Pancreas (tissue), 10 donors: ENCODE data around the gene METTL1. TPM values are rescaled to one million over a fixed set of nuclear protein-coding genes. Genes with fewer than 3 reads are reported as not detected.

Experiments
- ATAC-seq, 4 donors: fragments of 200-7000 bp; cut with Tn5 transposase; one replicate each; pipeline versions ENCODE4 v1.8.0 to v1.9.1; 2020; ENCODE audit warnings: mild to moderate bottlenecking in 4 of 4, moderate library complexity in 4 of 4
- DNase-seq, 6 donors: peaks; one replicate each; pipeline ENCODE4 v3.0.0-alpha.2; 2020
- FAIRE-seq: peaks from 2 replicates; lab custom pipeline; 2012; peaks lifted over from hg19 to GRCh38; lab: Jason Lieb, UNC
- H3K27ac ChIP-seq, 4 donors: fragments of 200-600 bp; sonication (generic); 1 replicate in 3 of 4; 2 replicates in 1 of 4; pipeline versions ENCODE4 v1.5.0 to v1.8.0; 2020
- H3K27me3 ChIP-seq, 4 donors: fragments of 200-600 bp; one replicate each; pipeline ENCODE4 v1.8.0; 2021
- H3K36me3 ChIP-seq, 3 donors: fragments of 200-600 bp; sonication (generic) in 1 of 3; one replicate each; pipeline versions ENCODE4 v1.5.0 to v1.8.0; 2020 to 2021
- H3K4me1 ChIP-seq, 3 donors: fragments of 200-600 bp; one replicate each; pipeline ENCODE4 v1.8.0; 2021
- H3K4me3 ChIP-seq, 4 donors: fragments of 200-600 bp; sonication (generic) in 2 of 4; one replicate each; pipeline versions ENCODE4 v1.5.0 to v1.8.0; 2020 to 2021
- H3K9me3 ChIP-seq, 4 donors: fragments of 200-600 bp; one replicate each; pipeline ENCODE4 v1.8.0; 2021
- CTCF ChIP-seq, 4 donors: fragments of 200-600 bp; sonication (generic) in 3 of 4; IDR thresholded peaks; one replicate each; pipeline versions ENCODE4 v1.5.0 to v1.8.0; 2021; ENCODE audit warnings: antibody characterized with exemption in 4 of 4
- WGBS, 2 donors: extraction: QIAGEN DNeasy Blood & Tissue Kit; methylation state at CpG; one replicate each; pipeline ENCODE4 v1.1.7; 2013; 5-methylcytosine and 5-hydroxymethylcytosine counted together
- intact Hi-C, 3 donors: fragments of 100-400 bp; cut with DNase I; formaldehyde crosslinking; loops; one replicate each; pipeline versions ENCODE4 v1.11.1 to v1.14.2; 2022
- polyA plus RNA-seq, 2 donors: library from polyadenylated mRNA; stranded (reverse); fragments of 200-250 nt; gene quantifications; one replicate each; pipeline ENCODE4 v1.2.3, GENCODE V29; 2013
- total RNA-seq, 6 donors: library from RNA; stranded (reverse); fragmentation: NEBNext Ultra II Directional in 4 of 6; extraction: Animal tissue kit (Norgen Biotek cat#: 25700) in 4 of 6; gene quantifications; one replicate each; pipeline versions ENCODE4 v1.2.1 to v1.2.4, GENCODE V29; 2021 to 2023
- donor health status: healthy with polysubstance abuse.
- donor health status: DM: no; HTN: no; CAD: no; lungs with moderate emphysema.
- donor health status: DM: no; HTN: no; CAD: no.
- donor health status: control.
- donor health status: control.
- donor health status: Bipolar disorder and iron deficiency.
- donor health status: DM: yes; HTN: yes; CAD: no.
- donor health status: DM: no; HTN: no; CAD: no.
- donor health status: DM: no; HTN: no; CAD: no.
- donor health status: DM: yes; HTN: yes; CAD: no.

METTL1 gene
- total and polyA plus RNA-seq, 8 donors = 11.5 to 55.9 (median 23.0) TPM

GRCh38 chr12:57806677-57807076, 34.8 kb upstream of the METTL1 start:
- FAIRE-seq = no peak

GRCh38 chr12:57803319-57803893, 31.5 kb upstream of the METTL1 start:
- intact Hi-C loops = loop anchor here in 1 of 3 donors (10.0 kb wide), 1 partner anchor 101 kb away; no protein-coding TSS in a partner anchor
- Histone ChIP-seq H3K27me3 (no peaks in the 10 kb centered on the region), H3K4me1 (no peaks in the 10 kb centered on the region), H3K4me3 (no peak overlapping the region), H3K36me3 (peaks cover 0 to 59% (median 5%) of the 10 kb centered on the region in 3 donors), H3K27ac (no peak overlapping the region), H3K9me3 (no peaks in the 10 kb centered on the region)
- 39 to 42% methylated on average over 9 of the region's 9 CpGs for WGBS, 2 donors
- FAIRE-seq (no peak), DNase-seq (peak; percentile 37 to 78 (median 57)), ATAC-seq (peak; percentile 60 to 98 (median 92))
- TF ChIP-seq CTCF (IDR thresholded peaks at IDR 0.05) = peak; percentile 43 to 59 (median 54)

More at GRCh38 chr12:57806677-57807076, 34.8 kb upstream of the METTL1 start:
- DNase-seq (no peak), ATAC-seq (no peak)
- no peak overlapping the region for H3K27ac ChIP-seq
- TF ChIP-seq CTCF (IDR thresholded peaks at IDR 0.05) = no peak
- intact Hi-C loops = loop anchor here in 1 of 3 donors (10.0 kb wide), 1 partner anchor 98 kb away; no protein-coding TSS in a partner anchor
- peaks cover 0 to 65% (median 9%) of the 10 kb centered on the region in 3 donors for H3K36me3 ChIP-seq
- no peaks in the 10 kb centered on the region for H3K4me1 ChIP-seq
- 96% methylated on average over 3 of the region's 3 CpGs for WGBS, 2 donors
- H3K4me3 ChIP-seq = no peak overlapping the region
- no peaks in the 10 kb centered on the region for H3K9me3 ChIP-seq
- no peaks in the 10 kb centered on the region for H3K27me3 ChIP-seq

GRCh38 chr12:57802607-57803006, 30.7 kb upstream of the METTL1 start:
- TF ChIP-seq CTCF (IDR thresholded peaks at IDR 0.05) = no peak
- H3K4me1 ChIP-seq = no peaks in the 10 kb centered on the region
- no peak for ATAC-seq
- H3K27ac ChIP-seq = no peak overlapping the region
- no peak for FAIRE-seq
- H3K27me3 ChIP-seq = no peaks in the 10 kb centered on the region
- H3K9me3 ChIP-seq = no peaks in the 10 kb centered on the region
- H3K4me3 ChIP-seq = no peak overlapping the region
- intact Hi-C loops = loop anchor here in 1 of 3 donors (10.0 kb wide), 1 partner anchor 102 kb away; no protein-coding TSS in a partner anchor
- no peak for DNase-seq
- H3K36me3 ChIP-seq = peaks cover 0 to 54% (median 5%) of the 10 kb centered on the region in 3 donors
- WGBS, 2 donors = 88 to 89% methylated on average over 1 of the region's 1 CpG

GRCh38 chr12:57800965-57801364, 29.1 kb upstream of the METTL1 start:
- 92 to 99% methylated on average over 3 of the region's 3 CpGs for WGBS, 2 donors
- Histone ChIP-seq H3K4me3 (no peak overlapping the region), H3K27me3 (no peaks in the 10 kb centered on the region), H3K4me1 (no peaks in the 10 kb centered on the region), H3K9me3 (no peaks in the 10 kb centered on the region), H3K36me3 (peaks cover 0 to 55% (median 2%) of the 10 kb centered on the region in 3 donors), H3K27ac (no peak overlapping the region)
- ATAC-seq (no peak), FAIRE-seq (no peak), DNase-seq (no peak)
- intact Hi-C loops = loop anchor here in 1 of 3 donors (10.0 kb wide), 1 partner anchor 104 kb away; no protein-coding TSS in a partner anchor
- no peak for TF ChIP-seq CTCF (IDR thresholded peaks at IDR 0.05)

GRCh38 chr12:57797933-57798332, 26.0 kb upstream of the METTL1 start:
- ATAC-seq = peak in 1 of 4 donors; percentile 63
- intact Hi-C loops = no loop called here
- Histone ChIP-seq H3K9me3 (no peaks in the 10 kb centered on the region), H3K4me3 (no peak overlapping the region), H3K36me3 (peaks cover 0 to 70% (median 10%) of the 10 kb centered on the region in 3 donors), H3K4me1 (no peaks in the 10 kb centered on the region), H3K27ac (peak overlapping the region in 2 of 4 donors; percentile 0 to 4), H3K27me3 (no peaks in the 10 kb centered on the region)
- 75 to 88% methylated on average over 1 of the region's 1 CpG for WGBS, 2 donors
- no peak for FAIRE-seq
- TF ChIP-seq CTCF (IDR thresholded peaks at IDR 0.05) = no peak
- DNase-seq = no peak
